Thoracic aorta endothelial cell (primary cell): ENCODE data around the gene ITCH. TPM values are rescaled to one million over a fixed set of nuclear protein-coding genes. Genes with fewer than 3 reads are reported as not detected.

Experiments
- small RNA-seq: library from RNA; depleted of rRNA; stranded (forward); fragments of <200 nt; gene quantifications from one replicate; pipeline ENCODE3, GENCODE V24; 2012
- total RNA-seq: library from RNA; depleted of rRNA; stranded (reverse); fragments of >200 nt; gene quantifications from 2 replicates; pipeline ENCODE4 v1.2.3, GENCODE V29; 2012

The ITCH gene
- 82.4 and 84.1 TPM in 2 replicates for total RNA-seq

GRCh38 chr20:34363062-34363464 lies at the start of gene ITCH:
ITCH (plus strand) TSS chr20:34363273; CDS start chr20:34393812, 30,539 bp downstream.

DNA sequence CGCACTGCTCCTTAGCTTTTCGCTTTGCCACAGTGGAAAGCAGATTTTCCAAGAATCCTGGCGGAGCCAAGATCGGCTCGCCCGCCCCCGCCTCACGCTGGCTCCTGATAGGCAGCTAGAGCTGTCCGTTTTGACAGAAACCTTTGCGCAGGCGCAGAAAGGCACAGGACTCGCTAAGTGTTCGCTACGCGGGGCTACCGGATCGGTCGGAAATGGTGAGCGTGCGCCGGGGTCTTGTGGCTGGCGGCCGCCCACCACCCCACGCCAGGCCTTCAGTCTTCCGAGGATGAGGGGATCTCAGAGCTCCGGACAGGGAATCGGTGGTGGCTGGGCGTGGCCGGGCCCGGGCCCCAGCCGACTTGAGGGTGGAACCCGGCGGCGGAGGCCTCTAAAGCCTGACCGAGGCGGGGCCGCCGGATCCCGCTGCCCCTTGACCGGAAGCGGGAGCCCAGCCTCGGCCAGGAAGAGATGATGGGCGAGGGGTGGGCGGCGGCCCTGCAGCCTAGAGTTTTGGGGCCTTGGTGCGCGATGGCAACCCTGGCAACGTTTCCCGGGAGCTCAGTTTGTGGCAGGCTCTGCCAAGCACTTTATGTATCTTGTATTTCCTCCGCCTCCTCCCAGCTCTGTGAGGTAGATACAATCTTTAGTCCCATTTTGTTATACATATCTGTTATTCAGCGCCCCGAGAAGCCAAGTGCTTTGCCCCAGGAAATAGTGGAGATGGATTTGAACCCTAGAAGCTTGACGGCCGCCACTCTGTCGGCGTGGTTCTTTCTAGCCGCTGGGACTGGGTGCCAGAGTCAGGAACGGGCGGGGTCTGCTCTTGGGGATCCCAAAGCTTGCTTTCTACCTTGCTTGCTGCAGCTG lies 153.4 kb downstream of the ITCH start, which contains the start of gene DYNLRB1:
TSS of gene DYNLRB1 (plus strand) at position 176 of the 867 bp plus-strand sequence. CDS start at position 213, 37 bp downstream.

DNA sequence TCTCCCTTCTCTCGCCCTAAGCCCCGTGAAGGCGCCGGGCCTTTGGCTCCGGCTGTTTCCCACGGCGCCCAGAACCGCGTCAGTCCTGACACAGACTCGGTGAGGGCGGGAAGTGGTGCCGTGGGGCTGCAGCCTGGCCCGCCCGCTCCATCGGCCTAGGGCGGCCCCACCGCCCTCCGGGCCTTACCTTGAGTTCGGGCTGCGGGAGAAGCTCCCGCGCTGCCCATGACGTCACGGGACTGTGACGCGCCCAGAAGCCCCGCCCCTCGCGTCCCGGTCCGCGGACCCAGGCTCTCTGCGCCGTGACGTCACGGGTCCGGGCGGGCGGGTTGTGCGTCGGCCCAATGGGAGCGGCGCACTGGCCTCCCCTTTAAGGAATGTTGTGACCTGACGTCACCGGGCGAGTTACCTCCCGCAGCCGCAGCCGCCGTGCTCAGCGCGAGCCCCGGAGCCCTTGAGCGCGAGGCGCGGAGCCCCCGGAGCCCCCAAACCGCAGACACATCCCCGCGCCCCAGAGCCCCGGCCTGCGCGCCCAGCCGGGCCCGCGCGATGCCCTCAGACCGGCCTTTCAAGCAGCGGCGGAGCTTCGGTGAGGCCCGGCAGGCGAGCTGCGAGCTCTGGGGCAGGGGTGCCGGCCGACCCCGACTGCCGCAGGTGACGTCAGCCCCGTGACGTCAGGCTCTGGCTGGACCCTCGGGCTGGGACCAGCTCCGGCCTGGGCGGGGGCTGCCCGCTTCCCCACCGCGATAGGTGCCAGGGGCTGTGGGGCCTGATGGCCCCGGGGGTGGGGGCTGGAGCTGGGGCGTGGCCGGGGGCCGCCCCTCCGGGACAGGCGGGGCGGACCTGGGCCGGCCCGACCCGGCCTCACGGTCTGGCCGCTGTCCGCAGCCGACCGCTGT lies 195.5 kb downstream of the ITCH start, which contains the start of gene MAP1LC3A:
TSS of gene MAP1LC3A (plus strand) at position 399 of the 899 bp plus-strand sequence. CDS start at position 550, 151 bp downstream.

Small RNA genes lying within 50 kb of the gene (small RNA-seq; reads per million reads assigned to genes)
- gene AL356299.1 (not detected), gene MIR644A (not detected), gene RF00019 (not detected)

Other genes with a start within 250 kb of the ITCH start
- gene ASIP, start 121.8 kb upstream of the ITCH start, total RNA-seq: not detected in 2 replicates
- 127 and 159 TPM in 2 replicates for gene AHCY, start 59.9 kb upstream of the ITCH start, total RNA-seq
- 61.6 and 74.7 TPM in 2 replicates for gene DYNLRB1, start 153.1 kb downstream of the ITCH start, total RNA-seq
- 6.3 and 7.8 TPM in 2 replicates for gene MAP1LC3A, start 195.4 kb downstream of the ITCH start, total RNA-seq